Lung (tissue), 12 donors: Measurements from ENCODE around the gene FADS6. TPM values are rescaled to one million over a fixed set of nuclear protein-coding genes. Genes with fewer than 3 reads are reported as not detected.

ENCODE experiments used
- ATAC-seq: fragments of 200-7000 bp; cut with Tn5 transposase; one replicate; pipeline ENCODE4 v1.9.1; 2020; ENCODE audit warnings: moderate number of reproducible peaks; ENCODE audit not compliant: insufficient read depth, low FRiP score
- DNase-seq, 3 donors: peaks; one replicate each; pipeline ENCODE4 v3.0.0-alpha.2; 2013 to 2017
- H3K27ac ChIP-seq, 2 donors: one replicate each; pipeline ENCODE4 v1.5.1; 2013; ENCODE audit warnings: mild to moderate bottlenecking in 2 of 2, moderate library complexity in 2 of 2, control low read depth in 1 of 2, inconsistent platforms in 1 of 2, low read depth in 1 of 2, low read length in 1 of 2
- H3K27me3 ChIP-seq, 3 donors: one replicate each; pipeline ENCODE4 v1.5.1; 2013; ENCODE audit warnings: low read length in 2 of 3; ENCODE audit not compliant: control insufficient read depth in 3 of 3, insufficient read depth in 3 of 3
- H3K36me3 ChIP-seq, 4 donors: one replicate each; pipeline ENCODE4 v1.5.1; 2013; ENCODE audit warnings: low read length in 4 of 4, mild to moderate bottlenecking in 1 of 4, moderate library complexity in 1 of 4; ENCODE audit not compliant: control insufficient read depth in 4 of 4, insufficient read depth in 4 of 4
- H3K4me1 ChIP-seq, 5 donors: one replicate each; pipeline ENCODE4 v1.5.1; 2013; ENCODE audit warnings: low read length in 5 of 5, mild to moderate bottlenecking in 2 of 5, moderate library complexity in 1 of 5; ENCODE audit not compliant: control insufficient read depth in 5 of 5, insufficient read depth in 5 of 5
- H3K4me3 ChIP-seq: one replicate; pipeline ENCODE4 v1.5.1; 2013; ENCODE audit warnings: mild to moderate bottlenecking, control low read depth, moderate library complexity
- H3K9ac ChIP-seq, 2 donors: one replicate each; pipeline ENCODE4 v1.5.1; 2013; ENCODE audit warnings: low read length in 2 of 2, control low read depth in 1 of 2; ENCODE audit not compliant: insufficient read depth in 1 of 2
- H3K9me3 ChIP-seq, 4 donors: one replicate each; pipeline ENCODE4 v1.5.1; 2013; ENCODE audit warnings: low read length in 3 of 4, mild to moderate bottlenecking in 1 of 4, moderate library complexity in 1 of 4; ENCODE audit not compliant: control insufficient read depth in 4 of 4, insufficient read depth in 3 of 4
- WGBS, 2 donors: extraction: QIAGEN DNeasy Blood & Tissue Kit; methylation state at CpG; one replicate each; pipeline ENCODE4 v1.1.7; 2013; 5-methylcytosine and 5-hydroxymethylcytosine counted together
- polyA plus RNA-seq, 2 donors: library from polyadenylated mRNA; stranded (reverse); fragments of 200-250 nt; gene quantifications; one replicate each; pipeline ENCODE4 v1.2.1, GENCODE V29; 2013
- total RNA-seq, 2 donors: library from RNA; depleted of rRNA in 1 of 2; stranded (reverse); fragments of >200 nt in 1 of 2; gene quantifications; one replicate each; pipeline ENCODE4 v1.2.1, GENCODE V29; 2014 to 2021
- TF ChIP-seq, protein P1 (sequence below): IDR thresholded peaks from 2 replicates; pipeline ENCODE4 v1.5.1; 2012; ENCODE audit warnings: mild to moderate bottlenecking; ENCODE audit errors: control extremely low read depth, extremely low read depth
- donor health status: control.
- donor health status: control.
- donor health status: Bipolar disorder and iron deficiency.
- donor health status: healthy.
- donor health status: DM: yes; HTN: yes; CAD: no.

Gene FADS6
- total and polyA plus RNA-seq, 4 donors = not detected

DNA sequence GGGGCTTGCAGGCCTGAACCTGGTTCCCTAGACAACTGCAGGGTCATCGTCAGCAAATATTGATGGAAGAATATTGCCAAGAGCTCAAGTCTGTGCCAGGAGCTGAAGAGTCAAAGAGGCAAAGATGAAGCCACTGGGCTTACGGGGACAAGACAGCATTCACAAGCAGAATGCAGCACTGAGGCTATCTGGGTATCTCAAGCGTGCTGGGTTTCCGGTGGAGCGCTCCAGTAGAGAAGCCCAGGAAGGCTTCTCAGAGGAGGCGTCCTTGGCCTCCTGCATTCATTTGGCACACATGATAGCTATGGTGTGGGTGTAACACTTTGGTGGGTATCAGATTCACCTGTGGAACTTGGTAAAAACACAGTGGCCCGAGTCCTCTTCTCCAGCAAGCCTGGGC, 2.9 kb downstream of the FADS6 start:
- DNase-seq = no peak
- H3K36me3 ChIP-seq = no peaks in the 10 kb centered on the region
- TF ChIP-seq, protein P1, sequence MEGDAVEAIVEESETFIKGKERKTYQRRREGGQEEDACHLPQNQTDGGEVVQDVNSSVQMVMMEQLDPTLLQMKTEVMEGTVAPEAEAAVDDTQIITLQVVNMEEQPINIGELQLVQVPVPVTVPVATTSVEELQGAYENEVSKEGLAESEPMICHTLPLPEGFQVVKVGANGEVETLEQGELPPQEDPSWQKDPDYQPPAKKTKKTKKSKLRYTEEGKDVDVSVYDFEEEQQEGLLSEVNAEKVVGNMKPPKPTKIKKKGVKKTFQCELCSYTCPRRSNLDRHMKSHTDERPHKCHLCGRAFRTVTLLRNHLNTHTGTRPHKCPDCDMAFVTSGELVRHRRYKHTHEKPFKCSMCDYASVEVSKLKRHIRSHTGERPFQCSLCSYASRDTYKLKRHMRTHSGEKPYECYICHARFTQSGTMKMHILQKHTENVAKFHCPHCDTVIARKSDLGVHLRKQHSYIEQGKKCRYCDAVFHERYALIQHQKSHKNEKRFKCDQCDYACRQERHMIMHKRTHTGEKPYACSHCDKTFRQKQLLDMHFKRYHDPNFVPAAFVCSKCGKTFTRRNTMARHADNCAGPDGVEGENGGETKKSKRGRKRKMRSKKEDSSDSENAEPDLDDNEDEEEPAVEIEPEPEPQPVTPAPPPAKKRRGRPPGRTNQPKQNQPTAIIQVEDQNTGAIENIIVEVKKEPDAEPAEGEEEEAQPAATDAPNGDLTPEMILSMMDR = no peak
- no peaks in the 10 kb centered on the region for H3K9me3 ChIP-seq
- peaks cover 9 to 49% (median 36%) of the 10 kb centered on the region in 3 donors for H3K27me3 ChIP-seq
- ATAC-seq = no peak
- H3K9ac ChIP-seq = no peak overlapping the region
- 91 to 97% methylated on average over 7 of the region's 7 CpGs for WGBS, 2 donors
- H3K4me1 ChIP-seq = peaks cover 0 to 11% (median 0%) of the 10 kb centered on the region in 5 donors
- no peak overlapping the region for H3K27ac ChIP-seq
- H3K4me3 ChIP-seq = no peak overlapping the region

DNA sequence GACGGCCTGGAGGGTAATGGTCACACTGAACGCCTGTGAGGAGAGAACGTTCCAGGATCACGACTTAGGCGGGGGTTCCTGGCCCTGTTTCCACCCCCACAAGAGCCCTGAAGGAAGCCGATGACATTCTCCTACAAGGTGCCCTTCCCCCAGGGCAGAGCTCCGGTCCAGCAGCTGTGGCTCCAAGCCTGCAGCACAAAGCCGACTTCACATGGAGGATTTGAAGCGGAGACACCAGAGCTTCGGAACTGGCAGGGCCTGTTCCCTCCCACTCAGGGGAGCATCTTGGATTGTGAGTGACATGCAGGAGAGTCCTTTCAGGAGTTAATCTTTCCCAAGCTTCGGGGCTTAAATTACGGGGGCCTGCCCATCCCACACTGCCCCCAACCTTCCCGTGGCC, 5.0 kb downstream of the FADS6 start:
- H3K9me3 ChIP-seq = no peaks in the 10 kb centered on the region
- TF ChIP-seq, protein P1 = no peak
- DNase-seq = no peak
- no peaks in the 10 kb centered on the region for H3K36me3 ChIP-seq
- H3K4me3 ChIP-seq = no peak overlapping the region
- no peak overlapping the region for H3K27ac ChIP-seq
- peaks cover 9 to 33% (median 19%) of the 10 kb centered on the region in 3 donors for H3K27me3 ChIP-seq
- H3K9ac ChIP-seq = no peak overlapping the region
- WGBS, 2 donors = 61 to 66% methylated on average over 13 of the region's 13 CpGs
- peaks cover 0 to 11% (median 0%) of the 10 kb centered on the region in 5 donors for H3K4me1 ChIP-seq
- ATAC-seq = no peak

DNA sequence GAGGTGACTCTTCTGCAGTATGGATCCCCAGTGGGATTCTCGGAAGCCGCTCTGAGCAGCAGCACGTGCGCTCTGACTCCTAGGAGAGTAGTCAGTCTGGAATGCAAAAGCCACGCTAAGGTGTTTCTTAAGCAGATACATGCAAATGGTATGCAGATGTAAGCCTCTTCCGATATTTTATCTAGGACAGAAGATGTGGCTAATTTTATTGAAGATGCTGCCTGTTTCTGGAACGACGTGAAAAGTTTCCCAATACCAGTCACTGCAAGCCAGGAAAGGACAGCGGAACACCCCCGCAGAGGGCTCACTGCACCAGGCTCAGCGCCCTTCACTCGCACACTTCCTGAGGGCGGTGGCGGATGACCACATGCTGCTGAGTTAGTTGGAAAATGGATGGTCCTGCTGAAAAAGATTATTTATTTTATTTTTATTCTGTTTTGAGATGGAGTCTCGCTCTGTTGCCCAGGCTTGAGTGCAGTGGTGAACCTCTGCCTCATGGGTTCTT, 10.1 kb downstream of the FADS6 start:
- H3K9me3 ChIP-seq = no peaks in the 10 kb centered on the region
- WGBS, 2 donors = 48 to 54% methylated on average over 15 of the region's 15 CpGs
- H3K36me3 ChIP-seq = no peaks in the 10 kb centered on the region
- H3K9ac ChIP-seq = no peak overlapping the region
- no peak for DNase-seq
- no peak overlapping the region for H3K4me3 ChIP-seq
- no peaks in the 10 kb centered on the region for H3K4me1 ChIP-seq
- ATAC-seq = no peak
- TF ChIP-seq, protein P1 = no peak
- peaks cover 0 to 19% (median 4%) of the 10 kb centered on the region in 3 donors for H3K27me3 ChIP-seq
- no peak overlapping the region for H3K27ac ChIP-seq
